LoVo (cell line): ENCODE results near the gene WEE1.

ENCODE experiments used
- DNase-seq: peaks from one replicate; pipeline ENCODE4 v3.0.0-alpha.2; 2016; ENCODE audit warnings: low spot score

WEE1 gene

DNA sequence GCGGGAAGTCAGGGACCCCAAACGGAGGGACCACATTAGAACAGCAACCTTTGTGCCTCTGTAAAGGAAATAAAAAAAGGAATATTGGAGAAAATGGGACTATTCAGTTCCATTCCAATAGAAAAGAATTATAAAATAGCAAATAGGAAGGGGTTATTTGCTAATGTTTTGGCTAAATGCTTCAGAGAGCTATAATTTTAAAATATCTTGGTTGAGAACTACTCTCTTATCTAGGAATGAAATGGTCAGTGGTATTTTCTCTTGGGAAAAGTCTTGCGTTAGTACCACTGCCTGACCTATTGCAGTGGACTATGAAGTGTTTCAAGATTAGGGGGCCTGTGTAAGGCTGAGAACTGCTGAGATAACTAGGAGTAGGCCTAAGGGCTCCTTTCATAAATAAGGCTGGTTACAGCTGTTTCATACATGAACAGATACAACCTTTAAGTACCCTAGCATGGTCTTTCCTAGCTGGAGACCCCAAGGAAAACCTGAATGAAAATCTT is 6.9 kb upstream of the WEE1 start:
- DNase-seq = no peak

DNA sequence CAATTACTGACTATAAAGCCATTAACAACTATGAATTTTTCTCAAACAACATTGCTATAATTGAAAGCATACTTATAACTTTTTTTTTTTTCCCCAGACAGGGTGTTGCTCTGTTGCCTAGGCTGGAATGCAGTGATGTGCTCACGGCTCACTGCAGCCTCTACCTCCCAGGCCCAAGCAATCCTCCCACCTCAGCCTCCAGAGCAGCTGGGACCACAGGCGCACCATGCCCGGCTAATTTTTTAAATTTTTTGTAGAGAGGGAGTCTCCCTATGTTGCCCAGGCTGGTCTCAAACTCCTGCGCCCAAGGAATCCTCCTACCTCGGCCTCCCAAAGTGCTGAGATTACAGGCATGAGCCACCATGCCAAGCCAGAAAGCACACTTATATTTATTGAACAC is 6.1 kb upstream of the WEE1 start:
- no peak for DNase-seq

DNA sequence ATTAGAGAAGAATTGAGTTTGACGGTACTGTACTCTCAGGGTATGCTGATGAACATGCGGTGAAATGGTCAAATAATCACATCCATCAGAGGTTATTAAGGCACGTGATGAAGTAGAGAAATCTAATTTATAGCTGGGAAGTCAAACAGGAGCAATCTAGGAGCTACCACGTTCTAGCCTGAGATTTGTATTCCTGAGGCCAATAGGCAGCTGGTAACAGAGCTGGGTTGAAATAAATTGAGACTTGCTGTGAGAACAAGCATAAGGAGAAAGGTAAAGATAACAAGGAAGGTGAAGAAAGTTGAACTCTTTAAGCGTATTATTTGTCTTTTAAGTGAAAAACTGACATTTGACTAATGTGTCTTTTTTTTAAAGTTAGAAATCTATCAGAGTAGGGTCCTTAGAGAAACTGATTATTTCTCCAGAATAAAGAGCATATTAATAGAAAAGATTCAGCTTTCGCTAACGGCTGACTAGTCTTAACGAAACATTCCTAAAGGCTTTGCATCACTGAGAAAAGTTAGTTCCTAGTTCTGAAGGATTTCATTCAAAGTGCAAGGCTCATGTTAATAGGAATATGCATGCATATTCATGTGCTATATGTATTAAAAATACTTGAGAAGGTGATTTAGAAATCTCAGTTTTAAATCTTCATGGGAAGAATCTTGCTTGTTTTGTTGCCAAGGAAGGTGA is 5.2 kb upstream of the WEE1 start:
- no peak for DNase-seq

DNA sequence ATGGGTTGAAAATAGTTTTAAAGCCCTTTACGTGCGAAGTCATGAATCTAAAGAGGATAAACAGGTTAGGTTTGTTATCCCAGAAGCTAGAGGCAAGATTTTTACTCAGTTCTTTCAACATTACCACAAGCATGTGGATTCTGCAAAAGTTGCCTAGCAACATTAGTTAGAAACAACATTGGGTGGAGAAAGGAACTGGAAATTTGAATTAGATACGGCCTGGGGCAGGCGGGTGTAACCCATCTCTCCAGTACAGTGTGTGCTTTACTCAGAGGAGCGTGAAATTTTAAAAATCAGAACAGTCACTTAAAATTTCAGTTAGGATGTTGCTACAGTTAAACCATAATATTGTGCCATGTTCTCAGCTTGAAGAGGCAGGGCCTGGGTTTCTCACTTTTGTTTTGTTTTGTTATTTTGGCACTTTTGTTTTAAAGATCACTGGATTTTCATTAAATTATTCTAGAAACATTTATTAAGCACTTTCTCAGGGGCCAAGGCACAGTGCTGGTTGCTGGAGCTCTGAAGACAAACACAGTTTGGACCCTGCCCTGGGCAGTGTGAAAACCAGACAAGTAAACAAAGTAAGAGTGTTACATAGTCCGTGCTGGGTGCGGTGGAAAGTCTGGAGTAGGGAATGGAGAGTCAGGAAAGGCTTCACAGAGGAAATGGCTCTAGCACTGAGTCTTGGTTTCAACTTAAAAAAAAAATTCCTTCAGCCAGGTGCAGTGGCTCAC is 4.4 kb upstream of the WEE1 start:
- DNase-seq = peak; percentile 77

DNA sequence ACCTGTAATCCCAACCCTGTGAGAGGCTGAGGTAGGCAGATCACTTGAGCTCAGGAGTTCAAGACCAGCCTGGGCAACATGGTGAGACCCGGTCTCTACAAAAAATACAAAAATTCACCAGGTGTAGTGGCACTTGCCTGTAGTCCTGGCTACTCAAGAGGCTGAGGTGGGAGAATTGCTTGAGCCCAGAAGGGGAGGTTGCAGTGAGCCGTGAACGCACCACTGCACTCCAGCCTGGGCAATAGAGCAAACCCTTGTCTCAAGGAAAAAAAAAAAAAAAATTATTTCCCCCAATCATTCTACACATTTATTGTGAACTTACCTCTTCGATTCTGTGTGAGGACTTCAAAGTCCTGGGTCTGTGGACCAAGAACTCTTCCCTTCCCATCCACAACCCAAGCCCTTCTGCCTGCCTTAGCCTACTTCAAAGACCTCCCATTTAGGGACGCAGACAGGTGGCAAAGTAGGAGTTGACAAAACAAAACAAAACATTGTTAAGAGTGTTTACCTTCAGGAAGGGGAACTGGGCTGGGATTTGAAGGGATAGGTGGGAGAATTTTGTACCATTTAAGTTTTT is 3.8 kb upstream of the WEE1 start:
- DNase-seq = no peak

DNA sequence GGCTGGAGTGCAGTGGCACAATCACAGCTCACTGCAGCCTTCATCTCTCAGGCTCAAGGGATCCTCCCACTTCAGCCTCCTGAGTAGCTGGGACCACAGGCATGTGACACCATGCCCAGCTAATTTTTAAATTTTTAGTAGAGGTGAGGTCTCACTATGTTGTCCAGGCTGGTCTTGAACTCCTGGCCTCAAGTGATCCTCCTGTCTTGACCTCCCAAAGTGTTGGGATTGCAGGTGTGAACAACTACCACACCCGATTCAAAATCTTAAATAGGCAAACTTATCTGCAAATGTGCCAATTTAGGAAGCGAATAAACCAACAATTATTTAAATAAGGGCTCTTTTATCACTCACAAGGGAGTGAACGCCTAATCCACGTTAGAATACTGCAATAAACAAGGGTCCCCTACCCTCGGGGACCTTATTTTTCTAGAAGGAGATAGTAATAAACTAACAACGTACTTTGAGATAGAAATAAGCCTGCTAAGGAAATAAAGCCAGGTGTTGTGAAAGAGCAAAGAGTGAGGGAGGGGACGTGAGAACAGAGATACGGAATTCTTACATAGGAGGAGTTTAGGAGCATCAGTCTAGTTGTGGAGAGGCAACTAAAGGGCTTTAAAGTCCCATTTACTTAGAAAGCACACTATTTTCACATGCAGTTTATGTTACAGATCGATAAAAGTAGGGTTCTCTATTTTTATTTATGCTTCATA is 3.0 kb upstream of the WEE1 start:
- DNase-seq = no peak

DNA sequence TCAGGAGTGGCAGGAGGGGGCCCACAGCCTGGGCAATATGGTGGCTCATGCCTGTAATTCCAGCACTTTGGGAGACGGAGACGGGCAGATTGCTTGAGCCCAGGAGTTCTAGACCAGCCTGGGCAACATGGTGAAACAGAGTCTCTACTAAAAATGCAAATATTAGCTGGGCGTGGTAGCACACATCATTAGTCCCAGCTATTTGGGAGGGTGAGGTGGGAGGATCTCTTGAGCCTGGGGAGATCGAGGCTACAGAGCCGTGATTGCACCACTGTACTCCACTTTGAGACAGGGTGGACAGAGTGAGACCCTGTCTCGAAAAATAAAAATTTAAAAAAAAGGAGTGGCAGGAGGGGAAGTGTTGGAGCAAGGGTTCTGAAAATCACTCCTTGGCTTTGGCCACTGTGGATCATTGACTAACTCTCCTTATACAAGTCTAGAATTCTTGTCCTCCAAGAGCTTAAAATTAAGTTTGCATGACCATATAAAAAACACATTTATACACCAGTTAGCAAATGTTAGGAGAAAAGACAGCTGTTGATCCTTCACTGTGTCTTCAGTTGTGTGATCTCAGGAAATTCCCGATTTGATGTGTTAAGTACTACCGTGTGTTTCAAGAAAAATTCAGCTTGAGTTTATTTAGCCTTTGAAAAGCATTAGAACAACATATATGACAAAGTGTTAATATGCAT is 2.3 kb upstream of the WEE1 start:
- DNase-seq = no peak

DNA sequence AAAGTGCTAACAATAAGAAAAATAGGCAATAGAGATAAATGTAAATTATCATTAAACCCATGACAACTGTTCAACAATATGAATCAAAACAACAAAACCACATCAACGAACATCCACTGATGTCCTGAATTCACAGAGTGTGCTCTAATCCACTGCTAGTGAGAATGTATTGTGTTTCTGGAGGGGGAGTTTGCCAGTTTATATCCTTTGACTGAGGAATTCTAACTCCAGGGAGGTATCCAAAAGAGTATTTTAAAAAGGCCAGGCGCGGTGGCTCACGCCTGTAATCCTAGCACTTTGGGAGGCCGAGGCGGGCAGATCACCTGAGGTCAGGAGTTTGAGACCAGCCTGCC is 1.7 kb upstream of the WEE1 start:
- no peak for DNase-seq

DNA sequence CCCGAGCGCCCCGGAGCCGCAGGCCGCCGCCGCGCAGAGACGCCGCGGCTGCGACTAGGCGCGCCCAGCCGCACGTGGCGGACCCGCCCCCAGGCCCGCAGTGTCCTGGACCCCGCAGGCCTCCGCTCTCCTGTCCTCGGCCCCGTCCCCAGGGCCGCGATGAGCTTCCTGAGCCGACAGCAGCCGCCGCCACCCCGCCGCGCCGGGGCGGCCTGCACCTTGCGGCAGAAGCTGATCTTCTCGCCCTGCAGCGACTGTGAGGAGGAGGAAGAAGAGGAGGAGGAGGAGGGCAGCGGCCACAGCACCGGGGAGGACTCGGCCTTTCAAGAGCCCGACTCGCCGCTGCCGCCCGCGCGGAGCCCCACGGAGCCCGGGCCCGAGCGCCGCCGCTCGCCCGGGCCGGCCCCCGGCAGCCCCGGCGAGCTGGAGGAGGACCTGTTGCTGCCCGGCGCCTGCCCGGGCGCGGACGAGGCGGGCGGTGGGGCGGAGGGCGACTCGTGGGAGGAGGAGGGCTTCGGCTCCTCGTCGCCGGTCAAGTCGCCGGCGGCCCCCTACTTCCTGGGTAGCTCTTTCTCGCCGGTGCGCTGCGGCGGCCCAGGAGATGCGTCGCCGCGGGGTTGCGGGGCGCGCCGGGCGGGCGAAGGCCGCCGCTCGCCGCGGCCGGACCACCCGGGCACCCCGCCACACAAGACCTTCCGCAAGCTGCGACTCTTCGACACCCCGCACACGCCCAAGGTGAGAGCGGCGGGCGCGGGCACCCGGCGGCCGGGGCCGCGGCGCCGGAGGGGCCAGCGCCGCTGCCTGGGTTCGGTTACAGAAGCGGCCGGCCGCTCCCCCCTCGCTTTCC is 528 bp downstream of the WEE1 start:
- DNase-seq = no peak

DNA sequence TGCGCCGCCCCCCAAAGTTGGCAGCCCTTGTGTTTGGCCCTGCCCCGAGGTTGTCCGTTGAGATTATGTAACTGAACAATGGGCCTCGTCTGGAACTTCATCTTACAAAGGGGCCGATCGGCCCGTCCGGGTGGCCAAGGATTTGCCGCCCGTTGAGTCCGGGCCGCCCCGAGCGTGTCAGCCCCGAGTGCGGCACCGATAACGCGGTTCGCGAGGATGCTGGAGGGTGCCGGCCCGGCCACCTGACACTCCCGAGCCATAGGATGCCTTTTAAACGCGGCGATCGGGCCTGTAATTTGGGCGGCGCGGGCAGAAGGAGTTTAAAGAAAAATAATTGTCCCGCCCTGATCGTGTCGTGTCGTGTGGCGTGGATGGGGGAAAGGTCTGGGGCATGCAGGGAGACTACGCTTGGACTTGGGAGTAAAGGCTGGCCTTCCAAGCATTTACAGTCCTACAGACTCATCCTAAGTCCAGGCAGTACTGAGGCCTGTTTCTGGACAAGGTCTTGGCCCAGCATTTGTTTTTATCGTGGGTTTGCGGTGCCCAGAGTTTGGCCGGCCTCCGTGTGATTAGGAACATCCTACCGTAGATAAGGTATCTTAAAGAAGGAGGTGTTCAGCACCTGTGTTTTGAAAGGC is 1.3 kb downstream of the WEE1 start:
- no peak for DNase-seq

DNA sequence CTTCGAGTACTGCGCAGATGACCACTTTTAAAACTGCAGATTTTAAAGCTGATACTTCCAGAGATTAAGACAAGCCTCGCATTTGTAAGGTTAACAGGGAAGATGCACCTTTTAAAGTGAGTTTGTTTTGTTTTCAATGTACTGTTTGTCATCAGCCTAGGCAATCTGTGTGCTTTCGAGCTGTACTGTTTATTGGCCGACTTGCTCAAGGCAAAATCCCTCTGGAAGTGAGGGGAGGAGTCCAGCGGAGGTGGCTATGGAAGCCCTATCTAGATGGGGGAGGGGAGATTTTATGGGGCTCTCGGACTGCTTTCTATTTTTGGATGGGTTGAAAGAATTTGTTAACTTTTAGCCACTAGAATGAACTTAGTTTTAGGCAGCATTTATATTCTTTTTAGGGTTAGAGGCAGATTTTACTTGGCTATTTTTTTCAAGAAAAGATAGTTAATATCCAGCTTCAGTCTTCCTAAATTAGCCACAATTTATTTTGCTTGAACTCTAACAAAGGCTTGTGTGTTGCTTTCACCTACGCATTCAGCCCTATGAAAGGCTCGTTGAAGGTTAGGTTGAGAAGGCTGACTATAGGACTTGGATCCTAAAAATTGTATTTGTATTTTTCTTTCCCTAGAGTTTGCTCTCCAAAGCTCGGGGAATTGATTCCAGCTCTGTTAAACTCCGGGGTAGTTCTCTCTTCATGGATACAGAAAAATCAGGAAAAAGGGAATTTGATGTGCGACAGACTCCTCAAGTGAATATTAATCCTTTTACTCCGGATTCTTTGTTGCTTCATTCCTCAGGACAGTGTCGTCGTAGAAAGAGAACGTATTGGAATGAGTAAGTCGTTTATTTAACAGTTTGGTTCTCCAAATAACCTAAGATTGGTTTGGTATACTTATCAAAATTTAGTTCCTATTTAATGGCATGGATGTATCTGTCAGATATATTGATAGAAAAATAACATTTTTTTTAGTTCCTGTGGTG is 2.1 kb downstream of the WEE1 start:
- peak; percentile 72 for DNase-seq

DNA sequence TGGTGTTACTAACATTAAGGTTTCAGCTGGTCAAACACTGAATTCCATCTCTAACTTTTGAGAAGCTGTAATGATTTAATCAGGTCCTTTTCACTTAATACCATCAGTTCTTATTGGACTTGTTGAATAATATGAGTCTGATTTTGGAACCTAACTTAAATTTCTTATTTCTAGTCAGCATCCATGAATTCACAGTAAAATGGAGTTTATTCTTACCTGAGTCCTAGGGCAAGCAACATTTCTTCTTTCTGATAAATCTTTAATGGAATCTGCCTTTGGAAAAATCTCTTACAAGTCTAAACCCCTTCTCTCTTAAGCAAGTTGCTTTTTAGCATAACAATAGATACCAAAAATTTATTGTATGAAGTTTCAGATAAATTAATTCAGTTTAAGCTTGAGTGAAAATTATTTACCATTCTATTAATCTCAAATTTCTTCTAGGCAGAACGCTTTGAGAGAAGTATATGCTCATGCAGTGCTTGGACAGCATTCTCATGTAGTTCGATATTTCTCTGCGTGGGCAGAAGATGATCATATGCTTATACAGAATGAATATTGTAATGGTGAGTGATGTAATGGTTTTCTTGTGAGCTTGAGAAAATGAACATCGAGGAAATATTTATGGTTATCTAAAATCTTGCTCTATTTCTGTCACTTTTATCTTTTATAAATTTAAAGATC is 3.4 kb downstream of the WEE1 start:
- DNase-seq = no peak

DNA sequence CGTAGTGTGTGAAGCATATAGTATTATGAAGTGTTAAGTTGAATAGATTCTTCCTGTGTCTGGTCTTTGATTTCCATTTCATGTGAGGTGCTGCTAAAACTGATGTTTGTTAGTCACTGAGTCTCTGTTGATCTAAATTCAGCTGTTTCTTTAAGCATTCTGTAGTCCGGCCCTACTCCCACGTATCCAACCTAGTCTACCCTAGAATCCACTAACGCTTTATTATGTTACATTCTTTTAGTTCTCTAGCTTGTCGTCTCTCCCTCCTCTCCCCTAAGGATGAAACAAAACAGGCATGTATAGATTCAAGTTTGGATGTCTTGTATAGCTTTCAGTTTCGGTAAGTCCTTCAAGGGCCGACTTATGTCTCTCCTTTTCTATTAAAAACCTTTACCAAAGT is 4.1 kb downstream of the WEE1 start:
- DNase-seq = no peak

DNA sequence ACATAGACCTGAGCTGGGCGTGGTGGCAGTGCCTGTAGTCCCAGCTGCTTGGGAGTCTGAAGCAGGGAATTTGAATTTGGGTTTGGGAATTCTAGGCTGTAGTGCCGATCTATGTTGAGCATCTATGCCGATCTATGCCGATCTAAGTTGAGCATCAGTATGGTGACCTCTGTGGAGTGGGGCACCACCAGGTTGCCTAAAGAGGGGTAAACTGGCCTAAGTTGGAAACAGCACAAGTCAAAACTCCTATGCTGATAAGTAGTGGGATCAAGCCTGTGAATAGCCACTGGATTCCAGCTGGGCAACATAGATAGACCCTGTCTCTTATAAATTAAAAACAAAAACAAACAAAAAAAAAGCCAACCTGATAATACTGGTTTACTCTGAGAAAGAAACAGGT is 7.4 kb downstream of the WEE1 start:
- no peak for DNase-seq

DNA sequence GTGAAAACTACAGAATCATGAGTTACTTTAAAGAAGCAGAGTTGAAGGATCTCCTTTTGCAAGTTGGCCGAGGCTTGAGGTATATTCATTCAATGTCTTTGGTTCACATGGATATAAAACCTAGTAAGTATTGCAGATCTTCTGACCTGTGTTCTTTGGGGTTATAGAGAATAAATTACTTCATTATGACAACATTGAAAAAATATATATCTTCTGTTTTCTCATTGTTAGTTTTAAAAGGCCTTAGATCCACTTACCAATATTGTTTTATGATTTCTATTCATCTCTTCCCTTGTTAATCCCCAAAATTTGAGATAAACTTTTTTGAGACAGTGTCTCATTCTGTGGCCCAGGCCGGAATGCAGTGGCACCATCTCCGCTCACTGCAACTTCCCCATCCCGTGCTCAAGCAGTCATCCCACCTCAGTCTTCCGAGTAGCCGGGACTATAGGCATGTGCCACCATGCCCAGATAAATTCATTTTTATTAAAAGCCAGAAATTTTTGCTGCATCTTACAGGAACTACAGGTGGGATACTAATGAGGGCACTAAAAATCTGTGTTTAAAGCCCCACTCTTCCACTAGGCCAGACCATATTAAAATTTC is 8.2 kb downstream of the WEE1 start:
- DNase-seq = no peak

DNA sequence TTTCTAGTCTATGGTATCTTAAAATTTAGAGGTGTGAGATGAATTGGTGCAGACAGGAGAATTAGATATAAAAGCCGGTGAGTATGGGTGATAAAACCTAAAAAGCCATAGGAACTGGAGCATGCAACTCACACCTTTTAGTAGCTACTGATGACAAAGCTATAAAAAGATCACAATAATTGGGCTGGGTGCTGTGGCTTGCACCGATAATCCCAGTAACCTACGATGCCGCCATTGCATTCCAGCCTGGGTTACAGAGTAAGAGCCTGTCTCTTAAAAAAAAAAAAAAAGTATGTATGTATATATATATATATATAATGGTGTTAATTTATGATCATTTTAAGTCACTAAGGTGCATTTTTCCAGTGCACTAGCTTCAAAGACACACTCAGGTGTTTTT is 17.2 kb downstream of the WEE1 start:
- DNase-seq = no peak

DNA sequence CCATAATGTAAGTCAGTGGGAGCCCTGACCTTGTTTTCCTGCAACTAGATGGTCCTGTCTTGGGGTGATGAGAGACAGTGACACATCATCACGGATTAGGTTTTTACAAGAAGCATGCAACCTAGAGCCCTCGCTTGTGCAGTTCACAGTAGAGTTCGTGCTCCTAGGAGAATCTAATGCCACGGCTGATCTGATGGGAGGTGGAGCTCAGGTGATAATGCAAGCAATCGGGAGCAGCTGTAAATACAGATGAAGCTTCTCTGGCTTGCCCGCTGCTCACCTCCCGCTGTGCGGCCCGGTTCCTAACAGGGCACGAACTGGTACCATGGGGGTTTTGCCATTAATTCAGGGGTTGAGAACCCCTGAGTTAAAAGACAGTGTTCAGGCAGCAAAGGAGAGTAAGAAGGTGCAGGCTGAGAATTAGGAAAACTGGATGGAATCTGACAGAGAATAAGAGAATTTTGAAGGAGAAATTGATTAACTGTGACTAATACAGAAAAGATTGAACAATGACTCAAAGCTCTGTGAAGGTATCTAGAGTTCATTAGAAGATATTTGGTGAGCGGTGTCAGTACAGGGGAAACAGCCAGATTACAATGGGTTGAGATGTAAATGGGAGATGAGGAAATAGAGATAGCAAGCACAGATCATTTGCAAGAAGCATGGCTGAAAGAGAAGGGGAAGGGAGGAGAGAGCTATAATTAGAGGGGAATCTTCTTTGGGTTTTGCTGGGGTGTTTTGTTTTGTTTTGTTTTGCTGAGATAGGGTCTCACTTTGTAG is 21.0 kb downstream of the WEE1 start:
- DNase-seq = no peak
